GM12875 (cell line): ENCODE measurements around the gene ART4.

Experiments used
- H3K4me3 ChIP-seq: one replicate; pipeline ENCODE4 v1.5.1; 2011; ENCODE audit warnings: low read depth, low read length, control low read depth
- TF ChIP-seq, protein P1 (sequence below): IDR thresholded peaks from 2 replicates; pipeline ENCODE4 v1.5.1; 2011; ENCODE audit warnings: low read depth, mild to moderate bottlenecking, control low read depth, inconsistent platforms, low read length, moderate library complexity, borderline replicate concordance; ENCODE audit not compliant: insufficient read depth

ART4 gene

DNA sequence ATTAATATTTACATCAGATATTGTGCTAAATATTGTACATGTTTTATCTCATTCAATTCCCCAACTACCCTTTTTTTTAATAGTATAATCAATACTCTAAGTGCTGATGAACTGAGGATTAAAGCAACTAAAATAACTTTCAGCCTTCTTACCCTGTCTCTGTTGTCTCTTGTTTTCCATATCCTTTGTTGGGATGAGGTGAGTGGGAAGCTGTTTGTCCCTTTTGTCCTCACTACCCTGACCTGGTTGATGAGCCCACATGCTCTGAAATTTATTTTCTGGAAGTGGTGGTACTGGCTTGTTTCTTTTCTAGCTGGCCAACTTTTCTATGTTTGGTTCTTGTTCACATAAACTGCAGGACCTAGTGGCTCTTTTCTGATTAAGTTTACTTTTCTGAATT lies 9.6 kb upstream of the ART4 start:
- H3K4me3 ChIP-seq = no peak overlapping the region
- TF ChIP-seq, protein P1, sequence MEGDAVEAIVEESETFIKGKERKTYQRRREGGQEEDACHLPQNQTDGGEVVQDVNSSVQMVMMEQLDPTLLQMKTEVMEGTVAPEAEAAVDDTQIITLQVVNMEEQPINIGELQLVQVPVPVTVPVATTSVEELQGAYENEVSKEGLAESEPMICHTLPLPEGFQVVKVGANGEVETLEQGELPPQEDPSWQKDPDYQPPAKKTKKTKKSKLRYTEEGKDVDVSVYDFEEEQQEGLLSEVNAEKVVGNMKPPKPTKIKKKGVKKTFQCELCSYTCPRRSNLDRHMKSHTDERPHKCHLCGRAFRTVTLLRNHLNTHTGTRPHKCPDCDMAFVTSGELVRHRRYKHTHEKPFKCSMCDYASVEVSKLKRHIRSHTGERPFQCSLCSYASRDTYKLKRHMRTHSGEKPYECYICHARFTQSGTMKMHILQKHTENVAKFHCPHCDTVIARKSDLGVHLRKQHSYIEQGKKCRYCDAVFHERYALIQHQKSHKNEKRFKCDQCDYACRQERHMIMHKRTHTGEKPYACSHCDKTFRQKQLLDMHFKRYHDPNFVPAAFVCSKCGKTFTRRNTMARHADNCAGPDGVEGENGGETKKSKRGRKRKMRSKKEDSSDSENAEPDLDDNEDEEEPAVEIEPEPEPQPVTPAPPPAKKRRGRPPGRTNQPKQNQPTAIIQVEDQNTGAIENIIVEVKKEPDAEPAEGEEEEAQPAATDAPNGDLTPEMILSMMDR = no peak

- TF ChIP-seq, protein P1 = no peak
These were observed 7.8 kb upstream of the ART4 start for GRCh38 chr12:14850929-14851663.

GRCh38 chr12:14849661-14850060 lies 6.3 kb upstream of the ART4 start:
- no peak overlapping the region for H3K4me3 ChIP-seq
- TF ChIP-seq, protein P1 = no peak

More at GRCh38 chr12:14850929-14851663, 7.8 kb upstream of the ART4 start:
- H3K4me3 ChIP-seq = no peak overlapping the region

DNA sequence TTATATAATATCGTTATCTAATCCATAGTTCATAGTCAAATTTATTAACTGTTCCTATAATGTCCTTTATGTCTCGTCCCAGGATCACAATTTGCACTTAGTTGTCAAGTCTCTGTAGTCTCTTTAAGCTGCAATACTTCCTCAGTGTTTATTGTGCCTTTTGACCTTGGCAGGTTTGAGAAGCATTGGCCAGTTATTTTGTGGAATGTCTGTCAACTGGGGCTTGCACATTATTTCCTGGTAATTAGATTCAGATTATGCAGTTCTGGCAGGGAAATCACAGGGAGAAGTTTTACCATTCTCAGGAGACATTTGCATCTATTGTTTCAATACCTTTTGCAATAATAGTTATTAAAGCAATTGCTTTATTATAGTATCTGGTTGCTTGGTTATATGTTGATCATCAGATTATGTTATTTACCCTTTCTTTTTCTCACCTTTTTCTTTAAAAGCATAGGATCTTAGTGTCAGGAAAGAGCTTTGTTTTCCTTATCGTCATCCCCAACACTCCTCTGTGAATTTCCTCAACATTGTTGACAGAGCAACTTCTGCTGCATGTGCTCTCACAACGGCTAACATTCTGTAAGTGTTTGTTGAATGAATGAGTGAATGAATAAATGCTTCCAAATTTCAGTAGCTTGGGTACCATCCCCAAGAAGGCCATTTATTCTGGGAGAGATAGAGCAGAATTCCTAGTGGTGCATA lies 3.7 kb upstream of the ART4 start:
- no peak overlapping the region for H3K4me3 ChIP-seq
- TF ChIP-seq, protein P1 = no peak

DNA sequence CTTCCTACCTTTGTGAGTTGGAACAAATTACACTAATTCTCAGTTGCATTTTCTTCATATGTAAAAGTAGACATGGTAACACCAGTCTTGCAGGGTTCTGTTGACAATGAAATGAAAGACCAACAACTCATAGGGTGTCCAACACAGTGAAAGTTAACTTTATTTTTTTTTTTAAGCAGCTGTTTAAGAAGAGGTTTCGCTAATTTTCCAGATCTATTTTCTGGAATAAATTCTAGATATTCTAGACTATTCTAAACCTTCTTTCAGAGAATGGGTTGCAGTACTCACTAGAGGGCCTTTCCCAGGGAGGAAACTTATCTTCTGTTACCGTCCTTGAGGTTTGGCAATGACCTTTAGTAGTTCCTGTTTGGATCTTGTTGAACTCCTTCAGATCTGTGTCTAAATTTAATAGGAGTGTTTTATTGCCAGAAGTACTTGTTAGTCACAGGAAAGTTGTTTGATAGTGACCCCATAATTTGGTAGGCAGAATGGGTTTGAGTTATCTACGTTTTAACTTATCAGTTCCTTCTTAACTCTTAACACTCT lies 2.8 kb upstream of the ART4 start:
- no peak overlapping the region for H3K4me3 ChIP-seq
- TF ChIP-seq, protein P1 = no peak

DNA sequence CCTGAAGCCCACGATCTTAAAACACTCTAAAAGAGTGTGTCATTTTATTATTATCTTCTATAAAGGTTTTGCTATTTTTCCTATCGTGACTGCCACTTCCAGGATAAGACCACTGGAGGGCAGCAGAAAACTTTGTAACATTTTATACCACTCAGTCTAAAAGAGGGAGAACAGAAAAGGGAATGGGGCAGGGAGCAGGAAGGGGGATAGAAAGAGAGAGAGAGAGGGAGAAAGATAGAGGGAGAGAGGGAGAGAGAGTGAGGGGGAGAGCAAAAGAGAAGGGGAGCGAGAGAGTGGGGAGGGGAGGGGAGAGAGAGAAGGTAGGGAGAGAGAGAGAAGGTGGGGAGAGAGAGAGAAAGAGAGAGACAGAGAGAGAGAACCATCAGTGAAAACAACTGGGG lies 2.0 kb upstream of the ART4 start:
- TF ChIP-seq, protein P1 = peak; percentile 35; the same call in 1 of the 2 replicates
- no peak overlapping the region for H3K4me3 ChIP-seq
